ENCODE data around the gene TEAD1.

- no peak for TF ChIP-seq POLR2A (IDR thresholded peaks at IDR 0.05)
- no peak for TF ChIP-seq CTCF (IDR thresholded peaks at IDR 0.05)
- TF ChIP-seq EP300 (IDR thresholded peaks at IDR 0.05; ENCODE audit: low read depth) = no peak
These were observed 161.1 kb downstream of the TEAD1 start for GRCh38 chr11:12835286-12835685.
